HG02943 (cell line): ENCODE results near the gene ALKBH5.
A peak's percentile ranks its signal among the peaks of the same experiment; 100 is the strongest.

ENCODE experiments used
- ATAC-seq: cut with Tn5 transposase; IDR thresholded peaks from one replicate; pipeline ENCODE4 v1.9.1; 2021; ENCODE audit warnings: mild to moderate bottlenecking, low read depth, moderate library complexity; ENCODE audit not compliant: unreplicated experiment

ALKBH5 gene

DNA sequence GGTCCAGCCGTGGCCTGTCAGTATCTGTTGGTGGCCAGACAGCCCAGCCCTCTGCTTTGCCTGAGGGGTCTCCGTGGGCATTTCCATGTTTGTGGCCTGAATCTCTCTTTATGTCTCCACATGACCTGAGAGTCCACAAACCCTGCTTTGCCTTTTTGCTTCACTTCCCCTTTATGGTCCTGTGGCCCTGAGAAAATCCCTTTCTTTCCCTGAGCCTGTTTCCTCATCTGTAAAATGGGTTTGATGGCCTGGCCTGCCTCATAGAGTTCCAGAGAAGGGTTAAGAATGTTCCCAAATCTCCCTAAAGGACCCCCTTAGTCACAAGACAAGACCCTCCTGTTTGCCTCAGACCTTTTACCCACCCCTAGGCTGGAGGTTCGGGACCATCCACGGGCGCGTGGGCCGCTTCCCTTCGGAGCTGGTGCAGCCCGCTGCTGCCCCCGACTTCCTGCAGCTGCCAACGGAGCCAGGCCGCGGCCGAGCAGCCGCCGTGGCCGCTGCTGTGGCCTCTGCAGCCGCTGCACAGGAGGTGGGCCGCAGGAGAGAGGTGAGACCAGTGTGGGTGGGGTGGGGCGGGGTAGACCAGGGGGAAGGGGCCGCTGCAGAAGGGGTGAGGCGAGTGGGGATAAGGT is 26.2 kb upstream of the ALKBH5 start:
- ATAC-seq, result no peak

- ATAC-seq, result no peak
Measured at GRCh38 chr17:18158022-18158600, 25.5 kb upstream of the ALKBH5 start.

DNA sequence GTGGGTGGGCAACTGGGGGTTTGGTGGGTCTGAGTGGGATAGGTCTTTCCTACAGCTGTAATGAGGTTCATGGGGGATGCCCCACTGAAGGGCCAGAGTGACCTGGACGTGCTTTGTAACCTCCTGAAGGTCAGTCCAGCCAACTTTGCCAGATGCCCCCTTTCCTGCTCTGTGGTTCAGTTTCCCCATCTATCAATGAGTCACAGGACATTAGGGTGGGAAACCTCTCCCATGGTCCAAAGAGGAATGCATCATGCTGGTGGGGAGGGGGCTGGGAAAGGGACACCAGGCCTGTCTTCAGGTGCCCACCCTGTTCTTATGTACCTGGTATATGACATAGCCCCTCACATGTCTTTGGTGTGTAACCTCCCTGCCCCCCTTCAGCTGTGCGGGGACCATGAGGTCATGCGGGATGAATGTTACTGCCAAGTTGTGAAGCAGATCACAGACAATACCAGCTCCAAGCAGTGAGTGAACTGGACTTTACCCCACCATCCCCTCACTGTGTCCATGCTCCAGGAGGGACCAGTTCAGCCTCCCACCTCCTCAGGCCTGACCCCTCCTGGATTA is 24.0 kb upstream of the ALKBH5 start:
- no peak for ATAC-seq

DNA sequence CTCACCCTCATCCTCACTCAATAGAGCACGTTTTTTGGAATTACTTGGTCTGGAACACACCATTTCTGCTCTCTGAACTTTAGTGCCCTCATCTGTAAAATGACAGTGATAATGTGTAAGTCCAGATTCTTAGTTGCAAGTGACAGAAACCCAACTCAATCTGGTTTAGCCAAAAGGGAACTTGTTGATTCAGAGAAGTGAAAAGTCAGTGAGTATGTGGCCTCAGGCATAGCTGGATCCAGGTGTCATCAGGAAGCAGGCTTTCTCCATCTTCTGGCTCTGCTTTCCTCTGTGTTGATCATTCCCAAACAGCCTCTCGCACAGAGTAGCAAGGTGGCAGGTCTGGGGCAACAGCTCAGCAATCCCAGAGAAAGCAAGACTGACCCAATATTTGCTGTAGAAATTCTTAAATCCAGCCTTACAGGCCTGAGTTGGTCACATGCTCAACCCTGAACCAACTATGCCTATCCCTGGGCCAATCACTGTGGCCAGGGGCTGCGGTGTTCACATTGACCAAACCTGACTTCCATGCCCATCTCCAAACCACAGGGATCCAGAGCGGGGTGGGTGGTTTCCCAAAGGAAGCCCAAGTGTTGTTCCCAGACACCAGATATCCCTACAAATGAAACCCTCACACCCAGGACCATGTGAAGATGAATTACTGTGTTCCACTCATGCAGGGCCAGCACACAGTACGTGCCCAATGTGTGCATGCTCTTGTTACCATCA is 23.3 kb upstream of the ALKBH5 start:
- ATAC-seq, result no peak

- ATAC-seq, result no peak
Measured at GRCh38 chr17:18161207-18162145, 22.2 kb upstream of the ALKBH5 start.

DNA sequence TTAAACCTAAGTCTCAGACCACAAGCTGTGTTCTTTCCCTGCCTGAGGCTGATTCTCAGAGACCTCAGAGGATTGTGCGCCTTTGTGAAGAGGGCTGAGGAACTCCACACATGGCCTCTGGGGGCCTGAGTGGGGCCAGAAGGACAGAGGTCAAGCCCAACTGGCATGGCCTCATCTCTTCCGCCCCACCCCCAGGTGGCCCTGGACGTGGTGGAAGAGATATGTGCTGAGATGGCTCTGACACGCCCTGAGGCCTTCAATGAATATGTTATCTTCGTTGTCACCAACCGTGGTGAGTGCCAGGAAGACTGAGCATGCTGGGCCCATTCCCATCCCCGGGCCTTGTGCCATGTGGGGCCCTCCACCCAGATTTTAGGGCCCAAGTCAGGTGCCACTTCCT is 20.1 kb upstream of the ALKBH5 start:
- ATAC-seq, result no peak

GRCh38 chr17:18166894-18167293 is 16.7 kb upstream of the ALKBH5 start:
- no peak for ATAC-seq

GRCh38 chr17:18167421-18167820 is 16.2 kb upstream of the ALKBH5 start:
- ATAC-seq, result no peak

GRCh38 chr17:18172531-18173278 is 10.9 kb upstream of the ALKBH5 start:
- no peak for ATAC-seq

GRCh38 chr17:18173740-18174139 is 9.9 kb upstream of the ALKBH5 start:
- no peak for ATAC-seq

- no peak for ATAC-seq
Measured at GRCh38 chr17:18176176-18176575, 7.5 kb upstream of the ALKBH5 start.

DNA sequence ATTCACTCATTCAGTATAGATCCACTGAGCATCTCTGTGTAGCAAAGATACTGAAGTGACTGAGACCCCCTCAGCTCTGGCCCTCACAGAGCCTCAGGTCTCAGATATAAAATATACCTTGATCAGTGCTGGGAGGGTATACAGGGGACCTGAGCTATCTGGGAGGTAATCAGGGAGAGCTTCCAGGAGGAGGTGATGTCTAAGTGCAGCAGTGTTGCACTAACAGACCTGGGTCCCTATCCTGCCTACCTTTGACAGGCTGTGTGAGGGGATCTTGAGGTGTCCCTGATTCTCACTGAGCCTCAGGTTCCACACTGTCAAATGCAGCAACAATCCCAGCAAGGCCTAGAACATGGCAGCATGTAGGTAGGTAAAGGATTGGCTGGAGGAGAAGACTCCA is 6.5 kb upstream of the ALKBH5 start:
- no peak for ATAC-seq

DNA sequence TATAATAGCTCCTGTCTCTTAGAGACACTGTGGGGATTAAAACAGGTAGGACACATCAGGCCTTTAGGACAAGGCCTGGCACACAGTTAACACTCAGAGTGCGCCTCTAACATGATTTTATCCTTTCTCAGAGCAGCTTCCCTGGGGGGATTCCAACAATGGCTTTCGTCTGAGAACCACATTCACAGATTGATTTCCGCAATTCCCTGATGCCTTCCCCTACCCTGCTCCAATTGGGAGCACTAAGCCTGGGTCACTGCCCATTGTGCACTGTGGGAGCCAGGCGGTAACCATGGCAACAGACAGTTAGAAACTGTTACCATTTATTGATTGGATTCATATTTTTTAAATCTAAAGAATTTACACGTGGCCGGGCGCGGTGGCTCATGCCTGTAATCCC is 5.9 kb upstream of the ALKBH5 start:
- ATAC-seq, result no peak

DNA sequence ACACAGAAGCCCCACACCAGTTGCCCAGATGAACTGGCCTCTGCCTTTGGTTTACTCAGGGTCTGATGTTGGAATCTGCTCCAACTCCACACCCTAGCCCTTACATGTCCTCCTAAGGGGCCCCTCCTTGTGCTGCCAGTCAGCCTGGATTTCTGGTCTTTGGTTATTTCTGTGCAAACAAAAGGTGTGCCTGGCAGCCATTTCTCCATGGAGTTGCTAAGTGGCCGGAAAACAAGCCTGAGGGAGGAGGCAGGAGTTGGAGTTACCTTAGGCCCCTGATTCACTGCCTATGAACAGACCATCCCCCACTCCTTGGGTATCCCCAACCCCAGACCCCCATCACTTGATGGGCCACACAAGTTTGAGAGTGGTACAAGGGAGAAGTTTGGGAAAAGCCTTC is 4.4 kb upstream of the ALKBH5 start:
- ATAC-seq, result no peak

- ATAC-seq, result no peak
Measured at GRCh38 chr17:18179804-18180203, 3.8 kb upstream of the ALKBH5 start.

DNA sequence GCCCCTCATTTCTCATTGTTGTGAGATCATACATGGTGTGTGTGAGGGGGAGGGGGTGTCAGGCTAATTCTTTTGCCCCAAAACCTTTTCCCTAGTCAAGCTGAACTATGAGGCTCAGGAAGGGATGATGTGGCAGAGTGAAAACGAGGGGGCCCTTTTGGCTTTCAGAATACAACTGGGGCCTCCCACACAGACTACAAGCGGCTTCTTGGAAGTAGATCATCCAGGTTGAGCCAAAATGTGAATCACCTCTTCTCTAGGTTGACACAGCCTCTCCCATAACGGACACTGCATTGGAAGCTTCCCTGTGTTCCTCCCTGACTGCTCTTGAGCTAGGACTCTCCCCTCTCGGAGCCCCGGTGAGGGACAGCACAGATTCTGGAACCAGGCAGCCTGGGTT is 2.3 kb upstream of the ALKBH5 start:
- ATAC-seq, result no peak

- no peak for ATAC-seq
Measured at GRCh38 chr17:18182110-18182977, 1.3 kb upstream of the ALKBH5 start.

DNA sequence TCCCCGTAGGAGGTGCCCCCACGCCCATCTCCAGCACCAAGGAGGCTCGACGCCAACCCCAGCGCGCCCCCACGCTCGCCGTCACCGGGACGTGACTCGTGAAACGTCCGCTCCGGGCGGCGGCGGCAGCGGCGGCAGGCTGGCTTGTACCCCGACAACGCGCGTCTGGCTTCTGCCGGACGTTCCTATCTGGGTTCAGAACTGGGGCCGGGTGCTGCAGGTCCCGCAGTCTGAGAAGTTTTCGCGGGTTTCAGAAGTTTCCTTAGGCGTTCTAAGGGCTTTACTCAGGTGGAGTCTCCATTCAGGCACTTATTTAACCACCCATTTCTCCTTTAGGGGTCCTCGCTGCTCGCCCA is 672 bp upstream of the ALKBH5 start:
- ATAC-seq, result peak; percentile 41
